HepG2 (cell line): ENCODE results near the gene IFIH1. TPM values are rescaled to one million over a fixed set of nuclear protein-coding genes. Genes with fewer than 3 reads are reported as not detected.

Experiments used
- ATAC-seq: fragments of 200-7000 bp; cut with Tn5 transposase; 3 replicates; pipeline ENCODE4 v1.9.1; 2020; ENCODE audit warnings: mild to moderate bottlenecking, moderate library complexity
- BruUV-seq: library from RNA; stranded (reverse); fragments of 400-500 nt; replicated peaks from 2 replicates; lab custom pipeline; 2021; lab: Mats Ljungman, UMichigan
- CTCF ChIA-PET: fragments of 300-600 bp; formaldehyde crosslinking; extraction: SDS; loops from one replicate; lab custom pipeline; 2021; ENCODE audit warnings: low total read pairs, inconsistent platforms, low intra/inter-chr PET ratio; lab: Yijun Ruan, JAX
- POLR2A ChIA-PET: fragments of 350-600 bp; sonication (Branson Sonifier 250); formaldehyde crosslinking; loops from one replicate; lab custom pipeline; 2020; ENCODE audit warnings: antibody characterized with exemption, inconsistent platforms; lab: Yijun Ruan, JAX
- DNase-seq: peaks from one replicate; pipeline ENCODE4 v3.0.0-alpha.2; 2015; ENCODE audit warnings: low spot score
- FAIRE-seq: peaks from 3 replicates; lab custom pipeline; 2011; peaks lifted over from hg19 to GRCh38; lab: Jason Lieb, UNC
- H2AFZ ChIP-seq: one replicate; pipeline ENCODE4 v1.6.1; 2011; ENCODE audit warnings: low read length, inconsistent platforms
- H3K27ac ChIP-seq: fragments of 300-600 bp; 3 replicates; pipeline ENCODE4 v1.8.0; 2011; ENCODE audit warnings: mixed run types, mild to moderate bottlenecking, mixed read lengths, low read length, inconsistent platforms; ENCODE audit not compliant: insufficient read depth; ENCODE audit errors: extremely low read length
- H3K27me3 ChIP-seq, 2 experiments: fragments of 200-600 bp in 1 of 2; 2 replicates in 1 of 2; 3 replicates in 1 of 2; pipeline versions ENCODE4 v1.6.0 to v1.8.0; 2011; ENCODE audit warnings: low read length in 2 of 2, mild to moderate bottlenecking in 2 of 2, moderate library complexity in 2 of 2, inconsistent platforms in 1 of 2; ENCODE audit not compliant: insufficient read depth in 2 of 2, control insufficient read depth in 1 of 2
- H3K36me3 ChIP-seq, 2 experiments: fragments of 200-600 bp in 1 of 2; replicated peaks in 1 of 2; 2 replicates in 1 of 2; 3 replicates in 1 of 2; pipeline versions ENCODE4 v1.5.1 to v1.8.0; 2011; ENCODE audit warnings: low read length in 2 of 2, inconsistent platforms in 1 of 2; ENCODE audit not compliant: insufficient read depth in 2 of 2, control insufficient read depth in 1 of 2
- H3K4me1 ChIP-seq: 2 replicates; pipeline ENCODE4 v1.5.1; 2012; ENCODE audit warnings: low read length, inconsistent platforms; ENCODE audit not compliant: insufficient read depth
- H3K4me2 ChIP-seq: 2 replicates; pipeline ENCODE4 v1.6.0; 2011; ENCODE audit warnings: low read depth, low read length, inconsistent platforms
- H3K4me3 ChIP-seq, 3 experiments: fragments of 200-600 bp in 1 of 3; sonication (generic), shearing (Covaris generic) in 1 of 3; replicated peaks in 1 of 3; 2 replicates each; pipeline ENCODE4 v1.5.1; 2011 to 2016; ENCODE audit warnings: low read length in 3 of 3, inconsistent platforms in 2 of 3, low read depth in 2 of 3, mild to moderate bottlenecking in 2 of 3, control low read depth in 1 of 3, mixed read lengths in 1 of 3; ENCODE audit not compliant: insufficient read depth in 1 of 3
- H3K79me2 ChIP-seq: one replicate; pipeline ENCODE4 v1.6.1; 2011; ENCODE audit warnings: low read length, inconsistent platforms; ENCODE audit not compliant: insufficient read depth
- H3K9ac ChIP-seq: 2 replicates; pipeline ENCODE4 v1.6.0; 2011; ENCODE audit warnings: mild to moderate bottlenecking, low read depth, low read length, inconsistent platforms; ENCODE audit not compliant: insufficient read depth
- H3K9me3 ChIP-seq: 2 replicates; pipeline ENCODE4 v1.5.1; 2012; ENCODE audit warnings: mild to moderate bottlenecking, low read length
- H4K20me1 ChIP-seq: 2 replicates; pipeline ENCODE4 v1.6.0; 2011; ENCODE audit warnings: inconsistent platforms, mild to moderate bottlenecking, low read length, moderate library complexity; ENCODE audit not compliant: insufficient read depth
- HDAC2 ChIP-seq: sonication (generic); formaldehyde crosslinking; IDR thresholded peaks from 2 replicates; pipeline ENCODE4 v1.4.0; 2020; ENCODE audit warnings: missing genetic modification reagents
- IRF2 ChIP-seq: IDR thresholded peaks from 2 replicates; pipeline ENCODE4 v1.6.1; 2018; ENCODE audit warnings: missing genetic modification reagents, missing compliant biosample characterization
- KDM4B ChIP-seq: sonication (generic); formaldehyde crosslinking; IDR thresholded peaks from 2 replicates; pipeline ENCODE4 v1.4.0; 2020; ENCODE audit warnings: missing genetic modification reagents
- MAFK ChIP-seq, 2 experiments: IDR thresholded peaks in 1 of 2; conservative IDR thresholded peaks in 1 of 2; 2 replicates each; pipeline ENCODE4 v1.6.1; 2011; ENCODE audit warnings: improper control_type of control experiment in 2 of 2, low read length in 2 of 2
- MNT ChIP-seq: fragments of 450-650 bp; IDR thresholded peaks from 2 replicates; pipeline ENCODE4 v1.6.1; 2016
- ZGPAT ChIP-seq: IDR thresholded peaks from 2 replicates; pipeline ENCODE4 v1.6.1; 2016; ENCODE audit warnings: mild to moderate bottlenecking
- ZNF274 ChIP-seq: sonication (generic); formaldehyde crosslinking; IDR thresholded peaks from 2 replicates; pipeline ENCODE4 v1.5.1; 2020; ENCODE audit warnings: mild to moderate bottlenecking, missing genetic modification reagents
- ZSCAN25 ChIP-seq: sonication (generic); formaldehyde crosslinking; IDR thresholded peaks from 2 replicates; pipeline ENCODE4 v1.8.0; 2022; ENCODE audit warnings: mild to moderate bottlenecking, missing genetic modification reagents
- WGBS: methylation state at CpG from one replicate; pipeline ENCODE4 v1.1.6; 2017; ENCODE audit warnings: low lambda C conversion rate; 5-methylcytosine and 5-hydroxymethylcytosine counted together
- in situ Hi-C: cut with HindIII; loops from 2 replicates; pipeline ENCODE4 v1.10.0; 2017; ENCODE audit warnings: low pct_unique_long_range_greater_than_20kb; ENCODE audit not compliant: extremely low pct_ligation_motif_present
- intact Hi-C: fragments of 100-400 bp; cut with micrococcal nuclease; formaldehyde crosslinking; loops from one replicate; pipeline ENCODE4 v1.10.0; 2022; ENCODE audit not compliant: unreplicated experiment
- polyA plus RNA-seq, 8 experiments: library from polyadenylated mRNA; depleted of rRNA in 3 of 8; stranded (reverse) in 7 of 8; unstranded in 1 of 8; fragments of >200 nt; fragmentation: Illumina TruSeq in 4 of 8; extraction: Trizol in 4 of 8; gene quantifications; 2 replicates each; pipeline versions ENCODE4 v1.2.1 to v1.2.3, GENCODE V29; 2011 to 2016; ENCODE audit warnings: low read depth in 4 of 8, missing spikeins in 1 of 8, mixed read lengths in 1 of 8; ENCODE audit not compliant: insufficient read depth in 1 of 8
- total RNA-seq, 5 experiments: library from RNA; depleted of rRNA; stranded (reverse); fragments of >200 nt; fragmentation: Illumina TruSeq; extraction: Trizol; gene quantifications; 2 replicates each; pipeline ENCODE4 v1.2.3, GENCODE V29; 2016; ENCODE audit warnings: low read depth in 1 of 5
- TF ChIP-seq, protein P1 (sequence below): sonication (generic); formaldehyde crosslinking; IDR thresholded peaks from 2 replicates; pipeline ENCODE4 v1.5.0; 2020; ENCODE audit warnings: mild to moderate bottlenecking, missing genetic modification reagents

Gene IFIH1
- total and polyA plus RNA-seq, 2 of the 13 experiments (the other 11 are each of a cell fraction or from before 2014, with no cell fraction given), result 1.5 to 11.5 TPM

- TF ChIP-seq IRF2 (CRISPR knock-in tag), result no peak
- no peak for TF ChIP-seq MAFK (conservative IDR thresholded peaks at IDR 0.05 in 1 of 2, IDR thresholded peaks at IDR 0.05 in 1 of 2; ENCODE audit: low read length in 2 of 2)
- no peak for TF ChIP-seq ZSCAN25 (CRISPR knock-in tag)
These were observed 18.2 kb downstream of the IFIH1 start (continued) for GRCh38 chr2:162300266-162300665.

DNA sequence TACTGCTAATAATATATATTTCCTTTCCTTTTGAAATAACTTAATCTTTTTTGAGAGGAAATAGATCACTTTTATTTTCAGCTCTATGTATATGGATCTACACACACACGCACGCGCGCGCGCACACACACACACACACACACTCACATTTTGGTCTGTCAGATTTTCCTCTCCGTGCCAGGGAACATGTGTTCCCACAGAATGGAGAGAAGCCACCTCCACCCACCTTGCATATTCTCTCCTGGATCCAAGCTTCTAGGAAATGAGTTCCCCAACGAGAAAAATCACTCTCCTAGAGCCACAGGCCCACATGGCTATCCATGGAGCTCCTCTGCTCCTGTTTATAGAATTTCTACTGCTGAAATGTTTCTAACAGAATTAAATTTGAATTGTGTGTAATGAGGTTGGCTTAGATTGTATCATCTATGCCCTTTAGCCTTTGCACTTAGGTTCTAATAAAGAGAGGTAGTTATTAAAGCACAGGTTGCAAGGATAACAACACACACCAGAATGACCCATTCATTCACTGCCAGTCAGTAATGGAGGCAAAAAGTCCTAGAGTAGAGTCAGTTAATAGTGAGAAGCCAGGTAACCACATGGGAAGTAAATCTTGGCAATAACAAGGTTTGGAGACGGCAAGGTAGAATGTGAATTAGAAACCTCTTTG lies 19.7 kb downstream of the IFIH1 start:
- ATAC-seq (no peak), DNase-seq (no peak), FAIRE-seq (no peak)
- intact Hi-C loops, result loop anchor here (1.0 kb wide), 2 partner anchors 78 to 146 kb away; no protein-coding TSS in a partner anchor
- Histone ChIP-seq H3K36me3 (no peaks in the 10 kb centered on the region), H3K27me3 (no peaks in the 10 kb centered on the region), H4K20me1 (no peaks in the 10 kb centered on the region), H3K4me3 (no peak overlapping the region), H2AFZ (no peak overlapping the region), H3K9me3 (no peaks in the 10 kb centered on the region), H3K79me2 (no peaks in the 10 kb centered on the region), H3K4me2 (no peak overlapping the region), H3K4me1 (no peaks in the 10 kb centered on the region), H3K9ac (no peak overlapping the region), H3K27ac (no peak overlapping the region)
- in situ Hi-C loops, result loop anchor here (5.0 to 25.0 kb wide), 3 partner anchors 77 to 712 kb away; partner anchors contain the start of gene GCG
- no peak for TF ChIP-seq HDAC2 (CRISPR knock-in tag)
- no peak for TF ChIP-seq ZGPAT (CRISPR knock-in tag)
- no peak for TF ChIP-seq ZSCAN25 (CRISPR knock-in tag)
- no peak for TF ChIP-seq ZNF274
- TF ChIP-seq MNT, result no peak
- no peak for TF ChIP-seq KDM4B (CRISPR knock-in tag)
- TF ChIP-seq, protein P1, sequence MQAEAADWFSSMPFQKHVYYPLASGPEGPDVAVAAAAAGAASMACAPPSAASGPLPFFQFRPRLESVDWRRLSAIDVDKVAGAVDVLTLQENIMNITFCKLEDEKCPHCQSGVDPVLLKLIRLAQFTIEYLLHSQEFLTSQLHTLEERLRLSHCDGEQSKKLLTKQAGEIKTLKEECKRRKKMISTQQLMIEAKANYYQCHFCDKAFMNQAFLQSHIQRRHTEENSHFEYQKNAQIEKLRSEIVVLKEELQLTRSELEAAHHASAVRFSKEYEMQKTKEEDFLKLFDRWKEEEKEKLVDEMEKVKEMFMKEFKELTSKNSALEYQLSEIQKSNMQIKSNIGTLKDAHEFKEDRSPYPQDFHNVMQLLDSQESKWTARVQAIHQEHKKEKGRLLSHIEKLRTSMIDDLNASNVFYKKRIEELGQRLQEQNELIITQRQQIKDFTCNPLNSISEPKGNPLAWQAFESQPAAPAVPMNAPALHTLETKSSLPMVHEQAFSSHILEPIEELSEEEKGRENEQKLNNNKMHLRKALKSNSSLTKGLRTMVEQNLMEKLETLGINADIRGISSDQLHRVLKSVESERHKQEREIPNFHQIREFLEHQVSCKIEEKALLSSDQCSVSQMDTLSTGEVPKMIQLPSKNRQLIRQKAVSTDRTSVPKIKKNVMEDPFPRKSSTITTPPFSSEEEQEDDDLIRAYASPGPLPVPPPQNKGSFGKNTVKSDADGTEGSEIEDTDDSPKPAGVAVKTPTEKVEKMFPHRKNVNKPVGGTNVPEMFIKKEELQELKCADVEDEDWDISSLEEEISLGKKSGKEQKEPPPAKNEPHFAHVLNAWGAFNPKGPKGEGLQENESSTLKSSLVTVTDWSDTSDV (CRISPR knock-in tag), result no peak
- no TSS peak for BruUV-seq
- WGBS, result 81% methylated on average over 9 of the region's 9 CpGs
- POLR2A ChIA-PET, result interaction anchor here (1.4 kb wide), 1 partner anchor 20 kb away, joined by 5 read pairs; the partner anchor contains the start of gene IFIH1
- CTCF ChIA-PET, result interaction anchor here (1.2 to 2.3 kb wide), 4 partner anchors 77 to 712 kb away, joined by 3 to 38 read pairs (median 10); no protein-coding TSS in a partner anchor
